ENCODE results near the gene MAN1B1.

MAN1B1 gene

GRCh38 chr9:137086531-137087408 is at the start of gene MAN1B1:
Gene MAN1B1, plus strand, starts transcription at chr9:137086985. Its CDS starts 15 bp downstream, at chr9:137087000.
- Histone ChIP-seq H3K4me3 (ENCODE audit: low read depth in 1 of 5, low read length in 5 of 5) (peak within 1 kb of the TSS; percentile 72 to 78 (median 77)), H3K4me1 (ENCODE audit: control insufficient read depth in 5 of 5, insufficient read depth in 5 of 5, low read length in 5 of 5) (peaks cover 2 to 32% (median 27%) of the 10 kb centered on the region in 5 donors), H3K9ac (ENCODE audit: low read length in 5 of 5) (peak within 1 kb of the TSS; percentile 63 to 87 (median 77)), H3K27ac (ENCODE audit: low read depth, low read length) (peak within 1 kb of the TSS; percentile 72), H3K27me3 (ENCODE audit: control insufficient read depth in 5 of 5, insufficient read depth in 4 of 5, low read length in 5 of 5) (no peaks in the 10 kb centered on the region), H3K9me3 (ENCODE audit: control insufficient read depth in 5 of 5, low read length in 5 of 5) (no peaks in the 10 kb centered on the region), H3K36me3 (ENCODE audit: control insufficient read depth in 5 of 5, insufficient read depth in 5 of 5, low read length in 5 of 5) (peaks cover 0 to 44% (median 30%) of the 10 kb centered on the region in 5 donors)

GRCh38 chr9:137037035-137037434 is 49.8 kb upstream of the MAN1B1 start:
- Histone ChIP-seq H3K9me3 (ENCODE audit: control insufficient read depth in 5 of 5, low read length in 5 of 5) (no peaks in the 10 kb centered on the region), H3K4me1 (ENCODE audit: control insufficient read depth in 5 of 5, insufficient read depth in 5 of 5, low read length in 5 of 5) (peaks cover 0 to 38% (median 15%) of the 10 kb centered on the region in 5 donors), H3K36me3 (ENCODE audit: control insufficient read depth in 5 of 5, insufficient read depth in 5 of 5, low read length in 5 of 5) (peaks cover 0 to 37% (median 14%) of the 10 kb centered on the region in 5 donors), H3K4me3 (ENCODE audit: low read depth in 1 of 5, low read length in 5 of 5) (no peak overlapping the region), H3K9ac (ENCODE audit: low read length in 5 of 5) (no peak overlapping the region), H3K27me3 (ENCODE audit: control insufficient read depth in 5 of 5, insufficient read depth in 4 of 5, low read length in 5 of 5) (peaks cover 0 to 3% (median 0%) of the 10 kb centered on the region in 5 donors), H3K27ac (ENCODE audit: low read depth, low read length) (no peak overlapping the region)

GRCh38 chr9:137037483-137037882 is 49.3 kb upstream of the MAN1B1 start:
- Histone ChIP-seq H3K36me3 (ENCODE audit: control insufficient read depth in 5 of 5, insufficient read depth in 5 of 5, low read length in 5 of 5) (peaks cover 0 to 37% (median 14%) of the 10 kb centered on the region in 5 donors), H3K27me3 (ENCODE audit: control insufficient read depth in 5 of 5, insufficient read depth in 4 of 5, low read length in 5 of 5) (peaks cover 0 to 3% (median 0%) of the 10 kb centered on the region in 5 donors), H3K9ac (ENCODE audit: low read length in 5 of 5) (no peak overlapping the region), H3K27ac (ENCODE audit: low read depth, low read length) (no peak overlapping the region), H3K4me3 (ENCODE audit: low read depth in 1 of 5, low read length in 5 of 5) (no peak overlapping the region), H3K9me3 (ENCODE audit: control insufficient read depth in 5 of 5, low read length in 5 of 5) (no peaks in the 10 kb centered on the region), H3K4me1 (ENCODE audit: control insufficient read depth in 5 of 5, insufficient read depth in 5 of 5, low read length in 5 of 5) (peaks cover 0 to 35% (median 15%) of the 10 kb centered on the region in 5 donors)

GRCh38 chr9:137038916-137039315 is 47.9 kb upstream of the MAN1B1 start:
- peaks cover 0 to 42% (median 20%) of the 10 kb centered on the region in 5 donors for H3K4me1 ChIP-seq (ENCODE audit: control insufficient read depth in 5 of 5, insufficient read depth in 5 of 5, low read length in 5 of 5)
- H3K9ac ChIP-seq (ENCODE audit: low read length in 5 of 5): no peak overlapping the region
- H3K9me3 ChIP-seq (ENCODE audit: control insufficient read depth in 5 of 5, low read length in 5 of 5): no peaks in the 10 kb centered on the region
- peaks cover 0 to 10% (median 0%) of the 10 kb centered on the region in 5 donors for H3K27me3 ChIP-seq (ENCODE audit: control insufficient read depth in 5 of 5, insufficient read depth in 4 of 5, low read length in 5 of 5)
- no peak overlapping the region for H3K27ac ChIP-seq (ENCODE audit: low read depth, low read length)
- peaks cover 0 to 37% (median 14%) of the 10 kb centered on the region in 5 donors for H3K36me3 ChIP-seq (ENCODE audit: control insufficient read depth in 5 of 5, insufficient read depth in 5 of 5, low read length in 5 of 5)
- H3K4me3 ChIP-seq (ENCODE audit: low read depth in 1 of 5, low read length in 5 of 5): no peak overlapping the region

- Histone ChIP-seq H3K27me3 (ENCODE audit: control insufficient read depth in 5 of 5, insufficient read depth in 4 of 5, low read length in 5 of 5) (peaks cover 0 to 18% (median 5%) of the 10 kb centered on the region in 5 donors), H3K4me3 (ENCODE audit: low read depth in 1 of 5, low read length in 5 of 5) (no peak overlapping the region), H3K36me3 (ENCODE audit: control insufficient read depth in 5 of 5, insufficient read depth in 5 of 5, low read length in 5 of 5) (peaks cover 0 to 37% (median 14%) of the 10 kb centered on the region in 5 donors), H3K9me3 (ENCODE audit: control insufficient read depth in 5 of 5, low read length in 5 of 5) (no peaks in the 10 kb centered on the region), H3K4me1 (ENCODE audit: control insufficient read depth in 5 of 5, insufficient read depth in 5 of 5, low read length in 5 of 5) (peaks cover under 1 to 45% (median 23%) of the 10 kb centered on the region in 5 donors), H3K9ac (ENCODE audit: low read length in 5 of 5) (no peak overlapping the region), H3K27ac (ENCODE audit: low read depth, low read length) (no peak overlapping the region)
Observed at GRCh38 chr9:137039611-137040366, 47.0 kb upstream of the MAN1B1 start.

- Histone ChIP-seq H3K4me3 (ENCODE audit: low read depth in 1 of 5, low read length in 5 of 5) (no peak overlapping the region), H3K9ac (ENCODE audit: low read length in 5 of 5) (no peak overlapping the region), H3K4me1 (ENCODE audit: control insufficient read depth in 5 of 5, insufficient read depth in 5 of 5, low read length in 5 of 5) (peaks cover 4 to 45% (median 22%) of the 10 kb centered on the region in 5 donors), H3K9me3 (ENCODE audit: control insufficient read depth in 5 of 5, low read length in 5 of 5) (no peaks in the 10 kb centered on the region), H3K27ac (ENCODE audit: low read depth, low read length) (no peak overlapping the region), H3K36me3 (ENCODE audit: control insufficient read depth in 5 of 5, insufficient read depth in 5 of 5, low read length in 5 of 5) (peaks cover 0 to 37% (median 14%) of the 10 kb centered on the region in 5 donors), H3K27me3 (ENCODE audit: control insufficient read depth in 5 of 5, insufficient read depth in 4 of 5, low read length in 5 of 5) (peaks cover 4 to 24% (median 9%) of the 10 kb centered on the region in 5 donors)
Observed at GRCh38 chr9:137040568-137040967, 46.2 kb upstream of the MAN1B1 start.

GRCh38 chr9:137041124-137041523 is 45.7 kb upstream of the MAN1B1 start:
- Histone ChIP-seq H3K9ac (ENCODE audit: low read length in 5 of 5) (peak overlapping the region in 1 of 5 donors; percentile 23), H3K27me3 (ENCODE audit: control insufficient read depth in 5 of 5, insufficient read depth in 4 of 5, low read length in 5 of 5) (peaks cover 4 to 26% (median 9%) of the 10 kb centered on the region in 5 donors), H3K27ac (ENCODE audit: low read depth, low read length) (no peak overlapping the region), H3K4me1 (ENCODE audit: control insufficient read depth in 5 of 5, insufficient read depth in 5 of 5, low read length in 5 of 5) (peaks cover 4 to 49% (median 24%) of the 10 kb centered on the region in 5 donors), H3K36me3 (ENCODE audit: control insufficient read depth in 5 of 5, insufficient read depth in 5 of 5, low read length in 5 of 5) (peaks cover 0 to 37% (median 14%) of the 10 kb centered on the region in 5 donors), H3K4me3 (ENCODE audit: low read depth in 1 of 5, low read length in 5 of 5) (no peak overlapping the region), H3K9me3 (ENCODE audit: control insufficient read depth in 5 of 5, low read length in 5 of 5) (no peaks in the 10 kb centered on the region)

- Histone ChIP-seq H3K27ac (ENCODE audit: low read depth, low read length) (no peak overlapping the region), H3K9me3 (ENCODE audit: control insufficient read depth in 5 of 5, low read length in 5 of 5) (no peaks in the 10 kb centered on the region), H3K4me3 (ENCODE audit: low read depth in 1 of 5, low read length in 5 of 5) (peak overlapping the region in 3 of 5 donors; percentile 22 to 71 (median 71)), H3K4me1 (ENCODE audit: control insufficient read depth in 5 of 5, insufficient read depth in 5 of 5, low read length in 5 of 5) (peaks cover 4 to 55% (median 29%) of the 10 kb centered on the region in 5 donors), H3K36me3 (ENCODE audit: control insufficient read depth in 5 of 5, insufficient read depth in 5 of 5, low read length in 5 of 5) (peaks cover 0 to 28% (median 14%) of the 10 kb centered on the region in 5 donors), H3K9ac (ENCODE audit: low read length in 5 of 5) (peak overlapping the region in 2 of 5 donors; percentile 6 to 33), H3K27me3 (ENCODE audit: control insufficient read depth in 5 of 5, insufficient read depth in 4 of 5, low read length in 5 of 5) (peaks cover 9 to 40% (median 18%) of the 10 kb centered on the region in 5 donors)
Observed at GRCh38 chr9:137042751-137043727, 43.7 kb upstream of the MAN1B1 start.

GRCh38 chr9:137044037-137044436 is 42.7 kb upstream of the MAN1B1 start:
- no peak overlapping the region for H3K27ac ChIP-seq (ENCODE audit: low read depth, low read length)

More at GRCh38 chr9:137044037-137044436, 42.7 kb upstream of the MAN1B1 start:
- Histone ChIP-seq H3K36me3 (ENCODE audit: control insufficient read depth in 5 of 5, insufficient read depth in 5 of 5, low read length in 5 of 5) (peaks cover 0 to 23% (median 9%) of the 10 kb centered on the region in 5 donors), H3K9me3 (ENCODE audit: control insufficient read depth in 5 of 5, low read length in 5 of 5) (no peaks in the 10 kb centered on the region), H3K27me3 (ENCODE audit: control insufficient read depth in 5 of 5, insufficient read depth in 4 of 5, low read length in 5 of 5) (peaks cover 12 to 47% (median 23%) of the 10 kb centered on the region in 5 donors), H3K4me1 (ENCODE audit: control insufficient read depth in 5 of 5, insufficient read depth in 5 of 5, low read length in 5 of 5) (peaks cover 4 to 55% (median 29%) of the 10 kb centered on the region in 5 donors), H3K4me3 (ENCODE audit: low read depth in 1 of 5, low read length in 5 of 5) (peak overlapping the region in 2 of 5 donors; percentile 71), H3K9ac (ENCODE audit: low read length in 5 of 5) (peak overlapping the region in 3 of 5 donors; percentile 6 to 78 (median 60))
